GM18508 (cell line): ENCODE data around the gene TEX30.
"Not testable (repeated sequence)": the region's sequence is repeated elsewhere in the genome, so short reads cannot be mapped to it uniquely, and the experiment has no call there.

Experiments used
- ATAC-seq: cut with Tn5 transposase; IDR thresholded peaks from one replicate; pipeline ENCODE4 v1.9.1; 2021; ENCODE audit warnings: moderate number of reproducible peaks; ENCODE audit not compliant: insufficient read depth, unreplicated experiment

Gene TEX30

DNA sequence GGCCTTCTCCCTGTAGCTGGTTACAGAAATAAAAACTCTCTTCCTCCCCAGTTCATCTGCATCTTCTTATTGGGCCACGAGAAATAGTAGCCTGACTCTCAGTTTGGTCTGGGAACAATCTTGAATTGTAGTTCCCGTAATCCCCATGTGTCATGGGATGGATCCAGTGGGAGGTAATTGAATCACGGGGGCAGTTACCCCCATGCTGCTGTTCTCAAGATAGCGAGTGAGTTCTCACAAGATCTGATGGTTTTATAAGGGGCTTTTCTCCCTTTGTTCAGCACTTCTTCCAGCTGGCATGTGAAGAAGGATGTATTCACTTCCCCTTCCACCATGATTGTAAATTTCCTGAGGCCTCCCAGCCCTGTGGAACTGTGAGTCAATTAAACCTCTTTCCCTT lies 7.1 kb upstream of the TEX30 start:
- not testable (repeated sequence) for ATAC-seq

DNA sequence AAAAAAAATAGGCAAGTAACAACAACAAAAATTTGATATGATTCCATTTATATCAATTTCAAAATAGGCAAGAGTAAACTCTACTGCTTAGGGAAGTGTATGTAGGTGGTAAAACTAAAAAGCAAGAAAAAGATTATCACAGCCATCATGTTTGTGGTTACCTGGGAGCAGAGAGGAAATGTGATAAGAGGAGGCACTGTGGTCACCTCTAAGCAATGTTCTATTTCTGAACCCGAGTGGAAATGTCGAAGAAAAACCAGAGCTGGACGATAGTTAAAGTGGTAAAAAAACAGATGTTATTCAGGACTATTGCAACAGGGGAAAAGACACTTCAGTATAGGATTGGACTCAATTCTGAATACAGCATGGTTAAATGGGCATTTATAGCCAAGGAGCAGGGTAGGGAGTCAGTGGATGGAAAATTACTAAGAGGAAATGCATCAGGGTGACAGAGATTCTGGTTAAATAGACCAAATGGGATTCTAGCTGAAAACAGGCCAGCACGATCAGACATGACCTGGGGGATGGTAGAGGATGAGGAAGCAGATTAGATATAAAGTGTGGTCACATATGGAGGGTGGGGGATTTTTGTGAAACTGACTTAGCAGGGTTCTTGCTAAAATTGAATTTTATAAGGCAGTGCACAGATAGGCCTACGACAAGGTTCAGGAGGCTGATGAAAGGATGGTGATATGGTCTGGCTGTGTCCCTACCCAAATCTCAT lies 6.0 kb upstream of the TEX30 start:
- ATAC-seq, result no peak

DNA sequence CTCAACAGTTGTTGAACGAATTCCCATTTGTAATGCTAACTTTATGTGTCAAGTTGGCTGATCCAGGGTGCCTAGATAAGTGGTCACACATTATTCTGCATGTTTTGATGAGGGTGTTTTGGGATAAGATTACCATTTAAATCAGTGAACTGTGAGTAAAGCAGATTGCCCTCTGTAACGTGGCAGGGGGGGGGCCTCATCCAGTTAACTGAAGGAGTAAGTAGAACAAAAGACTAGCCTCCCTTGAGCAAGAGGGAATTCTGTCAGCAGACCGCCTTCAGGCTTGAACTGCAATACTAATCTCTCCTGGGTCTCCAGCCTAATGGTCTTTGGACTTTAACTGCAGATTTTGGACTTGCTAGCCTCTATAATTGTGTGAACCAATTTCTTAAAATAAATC lies 4.2 kb upstream of the TEX30 start:
- ATAC-seq, result no peak

DNA sequence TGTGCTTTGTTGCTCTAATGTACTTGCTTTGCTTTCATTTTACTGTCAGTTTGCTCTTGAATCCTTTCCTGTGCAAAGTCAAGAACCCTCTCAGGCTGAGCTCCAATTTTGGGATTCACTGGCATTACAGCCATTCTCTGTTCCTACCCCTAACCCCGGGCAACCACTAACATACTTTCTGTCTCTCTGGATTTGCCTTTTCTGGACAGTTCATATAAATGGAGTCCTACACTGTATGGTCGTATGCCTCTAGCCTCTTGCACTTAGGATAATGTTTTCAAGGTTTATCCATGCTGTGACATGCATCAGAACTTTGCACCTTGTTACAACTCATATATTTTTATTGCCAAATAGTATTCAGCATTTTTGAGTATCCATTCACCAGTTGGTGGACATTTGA lies 2.7 kb upstream of the TEX30 start:
- ATAC-seq, result no peak

DNA sequence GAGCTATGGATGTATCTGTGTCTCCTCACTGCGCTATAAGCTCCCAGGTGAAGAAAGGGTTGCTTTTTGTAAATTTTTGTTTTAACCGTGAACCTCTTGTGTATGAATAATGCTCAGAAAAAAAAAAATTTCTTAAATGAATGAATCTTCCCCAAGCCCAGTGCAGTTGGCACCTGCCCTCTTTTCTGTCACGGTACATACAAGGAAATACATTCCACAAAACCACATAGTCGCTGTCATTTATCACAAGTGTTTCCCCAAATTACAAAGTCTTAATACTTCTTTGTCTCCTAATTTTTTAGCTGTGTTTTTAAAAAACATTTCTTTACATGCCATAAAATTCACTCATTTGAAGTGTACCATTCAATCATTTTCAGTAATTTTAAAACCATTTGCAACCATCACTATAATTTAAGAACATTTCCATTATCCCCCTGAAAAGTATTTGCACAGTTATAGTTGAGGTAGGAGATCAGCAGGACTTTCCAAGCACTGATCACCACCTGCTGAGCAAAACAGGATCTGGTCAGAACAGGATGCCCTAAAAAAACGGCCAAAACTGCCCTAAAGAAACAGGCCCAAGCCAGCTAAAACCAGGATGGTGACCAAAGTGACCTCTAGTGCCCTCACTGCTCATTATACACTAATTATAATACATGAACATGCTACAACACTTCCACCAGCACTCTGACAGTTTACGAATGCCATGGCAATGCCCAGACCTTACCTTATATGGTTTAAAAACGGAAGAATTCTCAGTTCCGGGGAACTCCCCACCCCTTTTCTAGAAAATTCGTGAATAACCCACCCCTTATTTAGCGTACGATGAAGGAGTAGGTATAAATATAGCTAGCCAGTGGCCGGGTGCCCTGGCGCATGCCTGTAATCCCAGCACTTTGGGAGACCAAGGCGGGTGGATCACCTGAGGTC lies 1.3 kb upstream of the TEX30 start:
- no peak for ATAC-seq

GRCh38 chr13:102774214-102774568 lies 605 bp upstream of the TEX30 start:
- no peak for ATAC-seq

GRCh38 chr13:102772042-102772425 lies 1.6 kb downstream of the TEX30 start:
- no peak for ATAC-seq

- no peak for ATAC-seq
Measured at GRCh38 chr13:102771298-102772041, 2.1 kb downstream of the TEX30 start.

GRCh38 chr13:102770435-102770834 lies 3.2 kb downstream of the TEX30 start:
- ATAC-seq, result no peak

GRCh38 chr13:102769679-102770078 lies 3.9 kb downstream of the TEX30 start:
- ATAC-seq, result no peak

DNA sequence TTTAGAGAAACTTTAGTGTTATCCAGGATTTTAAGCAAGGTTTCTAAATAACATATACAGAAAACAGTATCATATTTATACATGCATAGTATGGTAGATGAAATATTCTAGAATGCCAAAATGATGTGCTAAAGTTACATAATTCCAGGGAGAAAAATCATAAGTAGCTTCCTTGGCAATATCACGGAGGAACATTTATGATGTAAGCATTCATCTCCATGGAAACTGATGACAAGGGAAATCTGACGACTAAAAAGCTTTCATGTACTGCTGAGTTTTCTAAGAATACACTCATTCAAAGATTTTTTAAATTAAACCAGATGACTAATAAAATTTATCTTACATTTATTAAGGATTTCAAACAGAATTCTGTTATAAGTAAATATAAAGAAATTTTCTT lies 4.7 kb downstream of the TEX30 start:
- no peak for ATAC-seq

GRCh38 chr13:102763741-102764140 lies 9.8 kb downstream of the TEX30 start:
- ATAC-seq, result no peak

GRCh38 chr13:102761071-102761470 lies 12.5 kb downstream of the TEX30 start:
- no peak for ATAC-seq

- no peak for ATAC-seq
Measured at GRCh38 chr13:102758842-102759241, 14.7 kb downstream of the TEX30 start.

- no peak for ATAC-seq
Measured at GRCh38 chr13:102757006-102757405, 16.6 kb downstream of the TEX30 start.

GRCh38 chr13:102751886-102752285 lies 21.7 kb downstream of the TEX30 start:
- ATAC-seq, result no peak

GRCh38 chr13:102742506-102742905 lies 31.1 kb downstream of the TEX30 start:
- no peak for ATAC-seq

DNA sequence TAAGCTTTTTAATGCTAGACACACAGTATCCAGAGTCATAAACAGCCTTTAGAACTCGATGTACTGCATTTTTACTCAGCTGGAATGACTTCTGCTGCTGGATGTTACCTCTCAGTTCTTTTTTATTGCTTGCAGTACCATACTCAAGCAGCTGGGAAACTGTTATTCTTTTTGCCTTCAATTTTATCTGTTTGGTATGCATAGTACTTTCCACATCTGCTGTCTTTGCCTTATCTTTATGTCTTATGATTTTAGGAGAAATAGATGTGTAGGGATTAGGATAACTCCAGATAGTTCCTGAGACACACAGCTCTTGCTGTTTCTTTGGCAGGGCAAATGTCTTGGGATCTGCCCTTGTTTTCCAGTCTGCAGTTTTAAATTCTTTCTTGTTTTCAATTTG lies 31.5 kb downstream of the TEX30 start:
- ATAC-seq, result no peak

GRCh38 chr13:102729560-102730270 lies 43.9 kb downstream of the TEX30 start:
- no peak for ATAC-seq

DNA sequence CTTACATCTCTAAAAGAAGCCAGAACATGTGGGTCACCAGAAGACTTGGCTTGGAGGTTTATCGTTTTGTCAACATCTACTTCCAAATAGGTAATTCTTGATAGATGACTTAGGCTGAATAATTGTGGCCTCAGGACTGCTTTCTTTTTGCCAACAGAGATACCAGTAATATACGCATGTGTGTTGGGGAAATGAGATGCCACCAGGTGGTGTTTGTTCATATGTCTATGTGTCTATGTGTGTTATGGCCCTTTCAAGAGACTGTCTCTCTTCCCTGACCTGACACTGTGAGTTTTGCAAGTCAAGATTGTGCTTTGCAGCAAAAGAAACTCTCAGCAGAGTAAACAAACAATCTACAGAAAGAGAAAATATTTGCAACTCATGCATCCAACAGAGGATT lies 47.2 kb downstream of the TEX30 start:
- no peak for ATAC-seq
